NB4 (cell line): ENCODE results near the gene ABHD17C.

Experiments used
- DNase-seq: peaks from one replicate; pipeline ENCODE4 v3.0.0; 2010; ENCODE audit warnings: low read depth
- H3K4me3 ChIP-seq: one replicate; pipeline ENCODE4 v1.5.1; 2011; ENCODE audit warnings: mild to moderate bottlenecking, low read depth, low read length, moderate library complexity
- CTCF ChIP-seq: IDR thresholded peaks from one replicate; pipeline ENCODE4 v1.5.1; 2012; ENCODE audit warnings: low read depth, low read length
- MYC ChIP-seq: IDR thresholded peaks from 2 replicates; pipeline ENCODE4 v1.6.1; 2011; ENCODE audit warnings: low read depth, low read length
- POLR2A ChIP-seq: IDR thresholded peaks from 2 replicates; pipeline ENCODE4 v1.6.1; 2011; ENCODE audit warnings: mild to moderate bottlenecking; ENCODE audit not compliant: insufficient read length; ENCODE audit errors: extremely low read depth
- TF ChIP-seq, protein P1 (sequence below): IDR thresholded peaks from 2 replicates; pipeline ENCODE4 v1.6.1; 2011; ENCODE audit warnings: low read depth, low read length

Gene ABHD17C

DNA sequence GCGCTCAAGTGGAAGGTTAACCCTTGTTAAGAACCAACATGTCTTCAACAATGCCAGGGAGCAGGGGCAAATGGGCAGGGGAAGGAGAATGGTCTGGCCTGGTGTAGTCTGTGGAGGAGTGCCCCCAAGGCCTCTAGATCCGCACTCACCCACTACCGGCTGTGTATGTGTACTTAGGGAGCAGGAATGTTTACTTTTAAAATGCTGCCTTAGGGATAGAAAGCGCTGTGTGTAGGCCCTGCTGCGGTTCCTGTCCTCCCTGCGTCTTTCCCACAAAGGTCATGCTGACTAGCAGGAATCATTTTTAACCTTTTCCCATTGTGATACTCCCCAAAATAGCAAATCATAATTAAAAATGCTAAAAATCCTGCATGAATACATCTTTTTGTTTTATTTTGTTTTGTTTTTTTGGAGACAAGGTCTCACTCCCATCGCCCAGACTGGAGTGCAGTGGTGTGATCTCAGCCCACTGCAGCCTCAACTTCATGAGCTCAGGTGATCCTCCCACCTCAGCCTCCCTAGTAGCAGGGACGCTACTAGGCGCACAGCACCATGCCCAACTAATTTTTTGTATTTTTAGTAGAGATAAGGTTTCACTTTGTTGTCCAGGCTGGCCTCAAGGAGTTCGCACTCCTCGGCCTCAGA, 48.2 kb downstream of the ABHD17C start:
- H3K4me3 ChIP-seq: no peak overlapping the region
- TF ChIP-seq POLR2A (no peak), CTCF (no peak), MYC (no peak)
- TF ChIP-seq, protein P1, sequence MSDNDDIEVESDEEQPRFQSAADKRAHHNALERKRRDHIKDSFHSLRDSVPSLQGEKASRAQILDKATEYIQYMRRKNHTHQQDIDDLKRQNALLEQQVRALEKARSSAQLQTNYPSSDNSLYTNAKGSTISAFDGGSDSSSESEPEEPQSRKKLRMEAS: no peak
- no peak for DNase-seq

- no peak for TF ChIP-seq POLR2A
- TF ChIP-seq, protein P1: no peak
- no peak for DNase-seq
- no peak overlapping the region for H3K4me3 ChIP-seq
Observed at GRCh38 chr15:80744415-80744814, 49.3 kb downstream of the ABHD17C start.

- no peak overlapping the region for H3K4me3 ChIP-seq
- no peak for DNase-seq
- no peak for TF ChIP-seq POLR2A
- TF ChIP-seq, protein P1: no peak
- no peak for TF ChIP-seq CTCF
- TF ChIP-seq MYC: no peak
Observed at GRCh38 chr15:80744826-80745225, 49.7 kb downstream of the ABHD17C start.

GRCh38 chr15:80745888-80746287, 50.8 kb downstream of the ABHD17C start:
- no peak for DNase-seq
- no peak overlapping the region for H3K4me3 ChIP-seq
- TF ChIP-seq MYC (no peak), POLR2A (no peak), CTCF (no peak)
- TF ChIP-seq, protein P1: no peak

DNA sequence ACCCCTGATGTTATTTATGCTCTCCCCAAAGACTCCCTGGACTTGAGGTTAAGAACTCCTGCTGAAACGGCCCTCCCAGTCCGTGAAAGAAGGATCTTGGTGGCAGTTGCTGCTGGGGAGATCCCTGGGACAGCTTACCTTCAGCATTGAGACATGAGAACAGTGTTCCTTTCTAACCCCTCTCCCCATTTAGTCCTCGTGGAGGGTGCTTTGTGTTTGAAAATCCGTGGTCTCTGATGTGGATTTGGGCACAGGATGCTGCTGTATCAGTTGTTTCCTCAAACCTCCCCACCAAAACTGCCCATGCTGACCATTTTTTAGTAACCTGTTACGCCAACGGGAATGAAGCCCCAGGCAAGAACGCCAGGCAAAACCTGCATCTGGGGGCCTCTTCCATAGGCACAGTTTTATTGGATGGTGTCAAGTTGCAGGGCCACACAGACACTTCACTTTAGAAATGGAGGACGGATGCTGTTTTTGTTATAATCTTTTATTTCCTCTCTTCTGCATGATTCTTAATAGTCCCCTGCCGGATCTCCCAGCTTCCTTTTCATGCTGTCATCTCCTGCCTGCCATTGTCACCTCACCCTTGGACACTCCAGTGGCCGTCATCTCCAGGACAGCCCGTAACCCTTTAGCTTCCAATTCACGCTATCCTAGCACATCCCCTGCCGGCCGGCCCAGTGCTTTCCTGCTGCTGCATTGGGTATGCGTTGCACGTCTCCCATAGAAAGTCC, 52.4 kb downstream of the ABHD17C start:
- no peak overlapping the region for H3K4me3 ChIP-seq
- TF ChIP-seq, protein P1: no peak
- no peak for TF ChIP-seq MYC
- no peak for TF ChIP-seq CTCF
- TF ChIP-seq POLR2A: no peak

DNA sequence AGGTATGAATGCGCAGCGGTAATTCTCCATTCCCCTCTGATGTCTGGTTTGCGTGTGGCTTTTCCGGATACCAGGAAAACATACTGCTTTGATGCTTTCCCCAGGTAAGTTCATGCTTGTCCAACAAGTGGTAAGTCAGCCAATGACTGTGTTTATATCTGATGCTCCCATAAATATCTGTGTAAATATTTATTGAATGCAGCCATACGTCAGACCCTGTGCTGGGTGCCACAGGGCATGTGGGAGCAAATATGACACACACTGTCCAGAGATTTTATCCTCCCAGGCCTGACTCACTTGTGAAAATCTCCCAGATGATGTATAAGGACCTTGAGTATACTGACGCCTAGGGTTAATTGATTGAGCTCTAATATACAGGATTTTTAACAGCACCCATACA, 54.5 kb downstream of the ABHD17C start:
- no peak overlapping the region for H3K4me3 ChIP-seq
- TF ChIP-seq, protein P1: no peak
- no peak for TF ChIP-seq CTCF
- no peak for TF ChIP-seq POLR2A
- no peak for TF ChIP-seq MYC
- no peak for DNase-seq

More for the DNA sequence above, 52.4 kb downstream of the ABHD17C start:
- no peak for DNase-seq
